Transverse colon (tissue), 4 donors: ENCODE measurements around the gene PSMD13. TPM values are rescaled to one million over a fixed set of nuclear protein-coding genes. Genes with fewer than 3 reads are reported as not detected.

Experiments used
- DNase-seq: peaks from one replicate; pipeline ENCODE4 v3.0.0-alpha.2; 2019
- H3K27ac ChIP-seq, 4 donors: fragments of 200-600 bp; sonication (generic); 2 replicates each; pipeline ENCODE4 v1.5.1; 2016 to 2018; ENCODE audit warnings: inconsistent platforms in 4 of 4
- H3K27me3 ChIP-seq: fragments of 200-600 bp; sonication (generic); 2 replicates; pipeline ENCODE4 v1.5.1; 2017; ENCODE audit warnings: inconsistent platforms
- H3K36me3 ChIP-seq, 4 donors: fragments of 200-600 bp; sonication (generic); 2 replicates each; pipeline ENCODE4 v1.5.1; 2017 to 2019; ENCODE audit warnings: inconsistent platforms in 4 of 4
- H3K4me1 ChIP-seq, 4 donors: fragments of 200-600 bp; sonication (generic); 2 replicates each; pipeline ENCODE4 v1.5.1; 2017 to 2020; ENCODE audit warnings: inconsistent platforms in 4 of 4
- H3K4me3 ChIP-seq, 4 donors: fragments of 200-600 bp; sonication (generic); 1 replicate in 1 of 4; 2 replicates in 3 of 4; pipeline versions ENCODE4 v1.5.1 to v1.6.1; 2017 to 2019; ENCODE audit warnings: inconsistent platforms in 4 of 4
- H3K9me3 ChIP-seq, 2 donors: fragments of 200-600 bp; sonication (generic); 2 replicates each; pipeline ENCODE4 v1.5.1; 2017 to 2019; ENCODE audit warnings: inconsistent platforms in 2 of 2
- EP300 ChIP-seq: sonication (generic); formaldehyde crosslinking; IDR thresholded peaks from one replicate; pipeline ENCODE4 v1.6.1; 2017; ENCODE audit warnings: antibody characterized with exemption, low read depth
- POLR2A ChIP-seq: fragments of 450-650 bp; IDR thresholded peaks from one replicate; pipeline ENCODE4 v1.6.1; 2016; ENCODE audit warnings: antibody characterized with exemption, mild to moderate bottlenecking, moderate library complexity
- POLR2AphosphoS5 ChIP-seq, 3 donors: sonication (generic); formaldehyde crosslinking; IDR thresholded peaks; one replicate each; pipeline ENCODE4 v1.6.1; 2016; ENCODE audit warnings: antibody characterized with exemption in 3 of 3
- WGBS, 2 donors: methylation state at CpG; one replicate each; pipeline ENCODE4 v1.1.5; 2018; ENCODE audit warnings: low coverage in 1 of 2; 5-methylcytosine and 5-hydroxymethylcytosine counted together
- in situ Hi-C, 4 donors: fragments of 200-750 bp; cut with MboI; loops; one replicate each; pipeline versions ENCODE4 v1.15.0 to v1.15.1; 2017; ENCODE audit warnings: low sequenced_read_pairs in 3 of 4, low pct_ligation_motif_present in 1 of 4, low pct_unique_long_range_greater_than_20kb in 1 of 4
- intact Hi-C: fragments of 100-400 bp; cut with DNase I; formaldehyde crosslinking; loops from one replicate; pipeline ENCODE4 v1.15.1; 2023; ENCODE audit warnings: low total_unique reads
- total RNA-seq, 4 donors: library from RNA; depleted of rRNA; stranded (reverse); fragments of >200 nt; gene quantifications; one replicate each; pipeline ENCODE4 v1.1.0, GENCODE V29; 2016
- TF ChIP-seq, protein P1 (sequence below), 5 experiments: fragments of 200-600 bp in 3 of 5; fragments of 450-650 bp in 2 of 5; sonication (generic) in 3 of 5; IDR thresholded peaks; 1 replicate in 2 of 5; 2 replicates in 3 of 5; pipeline ENCODE4 v1.5.1; 2016 to 2017; ENCODE audit warnings: antibody characterized with exemption in 5 of 5, inconsistent platforms in 3 of 5, mild to moderate bottlenecking in 2 of 5, moderate library complexity in 1 of 5

Gene PSMD13
- total RNA-seq, 4 donors from 2014 or later: 23.2 to 96.5 (median 52.2) TPM

DNA sequence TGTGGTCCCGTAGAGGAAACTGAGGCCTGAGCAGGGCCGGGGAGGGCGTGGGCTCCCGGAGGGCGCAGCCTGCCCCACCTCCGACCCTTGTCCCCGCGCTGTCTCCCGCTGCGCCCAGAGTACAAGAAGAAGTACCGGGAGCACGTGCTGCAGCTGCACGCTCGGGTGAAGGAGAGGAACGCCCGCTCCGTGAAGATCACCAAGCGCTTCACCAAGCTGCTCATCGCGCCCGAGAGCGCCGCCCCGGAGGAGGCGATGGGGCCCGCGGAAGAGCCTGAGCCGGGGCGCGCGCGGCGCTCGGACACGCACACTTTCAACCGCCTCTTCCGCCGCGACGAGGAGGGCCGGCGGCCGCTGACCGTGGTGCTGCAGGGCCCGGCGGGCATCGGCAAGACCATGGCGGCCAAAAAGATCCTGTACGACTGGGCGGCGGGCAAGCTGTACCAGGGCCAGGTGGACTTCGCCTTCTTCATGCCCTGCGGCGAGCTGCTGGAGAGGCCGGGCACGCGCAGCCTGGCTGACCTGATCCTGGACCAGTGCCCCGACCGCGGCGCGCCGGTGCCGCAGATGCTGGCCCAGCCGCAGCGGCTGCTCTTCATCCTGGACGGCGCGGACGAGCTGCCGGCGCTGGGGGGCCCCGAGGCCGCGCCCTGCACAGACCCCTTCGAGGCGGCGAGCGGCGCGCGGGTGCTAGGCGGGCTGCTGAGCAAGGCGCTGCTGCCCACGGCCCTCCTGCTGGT is 43.4 kb downstream of the PSMD13 start:
- Histone ChIP-seq H3K27ac (peak overlapping the region; percentile 8 to 40 (median 26)), H3K36me3 (no peaks in the 10 kb centered on the region), H3K4me1 (peaks cover 0 to 34% (median 27%) of the 10 kb centered on the region in 4 donors), H3K9me3 (no peaks in the 10 kb centered on the region), H3K27me3 (peaks cover 69% of the 10 kb centered on the region), H3K4me3 (peak overlapping the region in 3 of 4 donors; percentile 13 to 38 (median 21))
- in situ Hi-C loops (no loop called here), intact Hi-C loops (no loop called here)
- TF ChIP-seq POLR2AphosphoS5 (IDR thresholded peaks at IDR 0.05) (peak in 1 of 3 donors; percentile 39), EP300 (no peak)
- DNase-seq: peak; percentile 65
- 11% methylated on average over 64 of the region's 85 CpGs; no CpG with 5 or more reads in 1 of the 2 donors for WGBS, 2 donors

- in situ Hi-C loops: no loop called here
Observed at GRCh38 chr11:280706-281485, 44.1 kb downstream of the PSMD13 start.

GRCh38 chr11:281486-282161 is 44.8 kb downstream of the PSMD13 start:
- intact Hi-C loops: no loop called here
- Histone ChIP-seq H3K9me3 (no peaks in the 10 kb centered on the region), H3K4me1 (peaks cover 0 to 34% (median 27%) of the 10 kb centered on the region in 4 donors), H3K27ac (no peak overlapping the region), H3K27me3 (peaks cover 72% of the 10 kb centered on the region), H3K4me3 (peak overlapping the region in 1 of 4 donors; percentile 38), H3K36me3 (no peaks in the 10 kb centered on the region)
- in situ Hi-C loops: no loop called here
- DNase-seq: no peak
- TF ChIP-seq POLR2AphosphoS5 (IDR thresholded peaks at IDR 0.05) (no peak), POLR2A (no peak), EP300 (no peak)
- TF ChIP-seq, protein P1, sequence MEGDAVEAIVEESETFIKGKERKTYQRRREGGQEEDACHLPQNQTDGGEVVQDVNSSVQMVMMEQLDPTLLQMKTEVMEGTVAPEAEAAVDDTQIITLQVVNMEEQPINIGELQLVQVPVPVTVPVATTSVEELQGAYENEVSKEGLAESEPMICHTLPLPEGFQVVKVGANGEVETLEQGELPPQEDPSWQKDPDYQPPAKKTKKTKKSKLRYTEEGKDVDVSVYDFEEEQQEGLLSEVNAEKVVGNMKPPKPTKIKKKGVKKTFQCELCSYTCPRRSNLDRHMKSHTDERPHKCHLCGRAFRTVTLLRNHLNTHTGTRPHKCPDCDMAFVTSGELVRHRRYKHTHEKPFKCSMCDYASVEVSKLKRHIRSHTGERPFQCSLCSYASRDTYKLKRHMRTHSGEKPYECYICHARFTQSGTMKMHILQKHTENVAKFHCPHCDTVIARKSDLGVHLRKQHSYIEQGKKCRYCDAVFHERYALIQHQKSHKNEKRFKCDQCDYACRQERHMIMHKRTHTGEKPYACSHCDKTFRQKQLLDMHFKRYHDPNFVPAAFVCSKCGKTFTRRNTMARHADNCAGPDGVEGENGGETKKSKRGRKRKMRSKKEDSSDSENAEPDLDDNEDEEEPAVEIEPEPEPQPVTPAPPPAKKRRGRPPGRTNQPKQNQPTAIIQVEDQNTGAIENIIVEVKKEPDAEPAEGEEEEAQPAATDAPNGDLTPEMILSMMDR (IDR thresholded peaks at IDR 0.05): no peak
- 46% methylated on average over 18 of the region's 26 CpGs; no CpG with 5 or more reads in 1 of the 2 donors for WGBS, 2 donors

More at GRCh38 chr11:280706-281485, 44.1 kb downstream of the PSMD13 start:
- intact Hi-C loops: no loop called here
- H3K27ac ChIP-seq: peak overlapping the region in 2 of 4 donors; percentile 0 to 40
- H3K4me1 ChIP-seq: peaks cover 0 to 34% (median 27%) of the 10 kb centered on the region in 4 donors
- no peak for TF ChIP-seq POLR2AphosphoS5 (IDR thresholded peaks at IDR 0.05)
- WGBS, 2 donors: 18% methylated on average over 66 of the region's 79 CpGs; no CpG with 5 or more reads in 1 of the 2 donors
- H3K9me3 ChIP-seq: no peaks in the 10 kb centered on the region
- H3K27me3 ChIP-seq: peaks cover 72% of the 10 kb centered on the region
- no peaks in the 10 kb centered on the region for H3K36me3 ChIP-seq
- DNase-seq: no peak
- H3K4me3 ChIP-seq: peak overlapping the region in 3 of 4 donors; percentile 13 to 38 (median 21)

GRCh38 chr11:282171-282570 is 45.4 kb downstream of the PSMD13 start:
- TF ChIP-seq, protein P1 (IDR thresholded peaks at IDR 0.05): no peak
- no peak for TF ChIP-seq POLR2AphosphoS5 (IDR thresholded peaks at IDR 0.05)

More at GRCh38 chr11:282171-282570, 45.4 kb downstream of the PSMD13 start:
- H3K27me3 ChIP-seq: peaks cover 75% of the 10 kb centered on the region
- peak overlapping the region in 1 of 4 donors; percentile 38 for H3K4me3 ChIP-seq
- DNase-seq: no peak
- 79% methylated on average over 4 of the region's 4 CpGs; no CpG with 5 or more reads in 1 of the 2 donors for WGBS, 2 donors
- no peaks in the 10 kb centered on the region for H3K9me3 ChIP-seq
- in situ Hi-C loops: no loop called here
- H3K27ac ChIP-seq: no peak overlapping the region
- intact Hi-C loops: no loop called here
- H3K4me1 ChIP-seq: peaks cover 0 to 34% (median 27%) of the 10 kb centered on the region in 4 donors
- H3K36me3 ChIP-seq: no peaks in the 10 kb centered on the region
